Aorta (tissue), 5 donors: ENCODE data around the gene MSANTD2. TPM values are rescaled to one million over a fixed set of nuclear protein-coding genes. Genes with fewer than 3 reads are reported as not detected.
"Not testable (repeated sequence)": the region's sequence is repeated elsewhere in the genome, so short reads cannot be mapped to it uniquely, and the experiment has no call there.

Experiments
- ATAC-seq: fragments of 200-7000 bp; cut with Tn5 transposase; one replicate; pipeline ENCODE4 v1.9.1; 2022; ENCODE audit warnings: moderate library complexity; ENCODE audit not compliant: low FRiP score
- DNase-seq, 2 donors: peaks; one replicate each; pipeline ENCODE4 v3.0.0-alpha.2; 2020
- H3K27ac ChIP-seq, 2 donors: one replicate each; pipeline ENCODE4 v1.5.1; 2013; ENCODE audit warnings: low read length in 2 of 2, mild to moderate bottlenecking in 2 of 2, moderate library complexity in 2 of 2, control low read depth in 1 of 2, inconsistent platforms in 1 of 2, low read depth in 1 of 2
- H3K27me3 ChIP-seq, 2 donors: one replicate each; pipeline ENCODE4 v1.6.1; 2013; ENCODE audit warnings: control low read depth in 1 of 2, low read length in 1 of 2, mild to moderate bottlenecking in 1 of 2, moderate library complexity in 1 of 2; ENCODE audit not compliant: insufficient read depth in 2 of 2, control insufficient read depth in 1 of 2
- H3K36me3 ChIP-seq, 2 donors: one replicate each; pipeline ENCODE4 v1.6.1; 2013; ENCODE audit warnings: control low read depth in 1 of 2, low read length in 1 of 2, mild to moderate bottlenecking in 1 of 2; ENCODE audit not compliant: insufficient read depth in 2 of 2, control insufficient read depth in 1 of 2
- H3K4me1 ChIP-seq, 2 donors: one replicate each; pipeline ENCODE4 v1.6.1; 2013; ENCODE audit warnings: low read length in 2 of 2, control low read depth in 1 of 2, mild to moderate bottlenecking in 1 of 2, moderate library complexity in 1 of 2; ENCODE audit not compliant: insufficient read depth in 2 of 2, control insufficient read depth in 1 of 2
- H3K4me3 ChIP-seq, 2 donors: one replicate each; pipeline ENCODE4 v1.5.1; 2013; ENCODE audit warnings: low read length in 2 of 2, control low read depth in 1 of 2, mild to moderate bottlenecking in 1 of 2
- H3K9me3 ChIP-seq: one replicate; pipeline ENCODE4 v1.6.1; 2013; ENCODE audit warnings: mild to moderate bottlenecking, low read length; ENCODE audit not compliant: control insufficient read depth
- WGBS, 2 donors: extraction: QIAGEN DNeasy Blood & Tissue Kit; methylation state at CpG; one replicate each; pipeline ENCODE4 v1.1.7; 2013; 5-methylcytosine and 5-hydroxymethylcytosine counted together
- intact Hi-C, 2 donors: fragments of 100-400 bp; cut with DNase I; formaldehyde crosslinking; loops; one replicate each; pipeline versions ENCODE4 v1.14.2 to v1.15.0; 2022
- polyA plus RNA-seq, 2 donors: library from polyadenylated mRNA; stranded (reverse); fragments of 200-250 nt; gene quantifications; one replicate each; pipeline ENCODE4 v1.2.3, GENCODE V29; 2013
- total RNA-seq, 2 donors: library from RNA; stranded (reverse); fragmentation: NEBNext Ultra II Directional; extraction: Animal tissue kit (Norgen Biotek cat#: 25700); gene quantifications; one replicate each; pipeline ENCODE4 v1.2.1, GENCODE V29; 2021
- donor health status: healthy with polysubstance abuse.
- donor health status: Bipolar disorder and iron deficiency.
- donor health status: DM: no; HTN: no; CAD: no.
- donor health status: DM: no; HTN: no; CAD: no.
- donor health status: DM: yes; HTN: yes; CAD: no.

The MSANTD2 gene
- total and polyA plus RNA-seq, 4 donors: 6.3 to 23.6 (median 19.7) TPM

- H3K4me3 ChIP-seq: no peak overlapping the region
Measured at GRCh38 chr11:124776865-124777645, 23.2 kb downstream of the MSANTD2 start.

GRCh38 chr11:124770959-124771358 lies 29.2 kb downstream of the MSANTD2 start:
- H3K36me3 ChIP-seq, ATAC-seq, H3K4me3 ChIP-seq, intact Hi-C loops, H3K27ac ChIP-seq, DNase-seq, H3K4me1 ChIP-seq, H3K27me3 ChIP-seq, H3K9me3 ChIP-seq: not testable (repeated sequence)
- 96 to 97% methylated on average over 6 of the region's 6 CpGs for WGBS, 2 donors

More at GRCh38 chr11:124776865-124777645, 23.2 kb downstream of the MSANTD2 start:
- DNase-seq: peak; percentile 65 to 84
- 12 to 28% methylated on average over 7 of the region's 7 CpGs for WGBS, 2 donors
- ATAC-seq: peak; percentile 90
- H3K27ac ChIP-seq: peak overlapping the region; percentile 50 to 96
- intact Hi-C loops: no loop called here
- H3K27me3 ChIP-seq: no peaks in the 10 kb centered on the region
- no peaks in the 10 kb centered on the region for H3K36me3 ChIP-seq
- peaks cover 0 to 11% of the 10 kb centered on the region in 2 donors for H3K4me1 ChIP-seq
- H3K9me3 ChIP-seq: no peaks in the 10 kb centered on the region

GRCh38 chr11:124769806-124770774 lies 30.1 kb downstream of the MSANTD2 start:
- Histone ChIP-seq H3K27me3 (no peaks in the 10 kb centered on the region), H3K36me3 (peaks cover 2 to 9% of the 10 kb centered on the region in 2 donors), H3K9me3 (no peaks in the 10 kb centered on the region), H3K4me1 (no peaks in the 10 kb centered on the region), H3K27ac (peak overlapping the region in 1 of 2 donors; percentile 57), H3K4me3 (no peak overlapping the region)
- ATAC-seq: no peak
- DNase-seq: no peak
- intact Hi-C loops: loop anchor here in 1 of 2 donors (10.0 kb wide), 1 partner anchor 65 kb away; no protein-coding TSS in a partner anchor
- WGBS, 2 donors: 95 to 98% methylated on average over 8 of the region's 8 CpGs

- Histone ChIP-seq H3K4me3 (no peak overlapping the region), H3K9me3 (no peaks in the 10 kb centered on the region), H3K4me1 (no peaks in the 10 kb centered on the region), H3K36me3 (peaks cover 2 to 9% of the 10 kb centered on the region in 2 donors), H3K27ac (no peak overlapping the region), H3K27me3 (no peaks in the 10 kb centered on the region)
- intact Hi-C loops: loop anchor here in 1 of 2 donors (10.0 kb wide), 1 partner anchor 66 kb away; no protein-coding TSS in a partner anchor
- WGBS, 2 donors: 81 to 83% methylated on average over 8 of the region's 8 CpGs
- DNase-seq (no peak), ATAC-seq (no peak)
Measured at GRCh38 chr11:124768914-124769313, 31.3 kb downstream of the MSANTD2 start.

GRCh38 chr11:124766156-124766555 lies 34.0 kb downstream of the MSANTD2 start:
- 93 to 94% methylated on average over 2 of the region's 2 CpGs for WGBS, 2 donors
- Histone ChIP-seq H3K27me3 (no peaks in the 10 kb centered on the region), H3K36me3 (peaks cover 2 to 9% of the 10 kb centered on the region in 2 donors), H3K4me1 (no peaks in the 10 kb centered on the region), H3K4me3 (no peak overlapping the region), H3K9me3 (no peaks in the 10 kb centered on the region), H3K27ac (no peak overlapping the region)
- intact Hi-C loops: loop anchor here in 1 of 2 donors (10.0 kb wide), 1 partner anchor 69 kb away; no protein-coding TSS in a partner anchor
- DNase-seq (no peak), ATAC-seq (no peak)

- peaks cover 2 to 9% of the 10 kb centered on the region in 2 donors for H3K36me3 ChIP-seq
- H3K4me3 ChIP-seq: peak overlapping the region; percentile 57 to 68
- no peaks in the 10 kb centered on the region for H3K27me3 ChIP-seq
- ATAC-seq (peak; percentile 38), DNase-seq (peak; percentile 89 to 97)
- peak overlapping the region in 1 of 2 donors; percentile 66 for H3K27ac ChIP-seq
- no peaks in the 10 kb centered on the region for H3K9me3 ChIP-seq
- intact Hi-C loops: loop anchor here (1.0 to 10.0 kb wide), 7 partner anchors 34 to 95 kb away; partner anchors contain the start of genes MSANTD2 (in 1 of the 2), SIAE (in 1 of the 2) and SPA17 (in 1 of the 2)
- 4 to 6% methylated on average over 21 of the region's 21 CpGs for WGBS, 2 donors
- H3K4me1 ChIP-seq: no peaks in the 10 kb centered on the region
Measured at GRCh38 chr11:124763156-124763947, 36.9 kb downstream of the MSANTD2 start.

GRCh38 chr11:124762624-124763155 lies 37.5 kb downstream of the MSANTD2 start:
- H3K4me1 ChIP-seq: no peaks in the 10 kb centered on the region

More at GRCh38 chr11:124762624-124763155, 37.5 kb downstream of the MSANTD2 start:
- WGBS, 2 donors: 1% methylated on average over 45 of the region's 45 CpGs
- intact Hi-C loops: loop anchor here (1.0 to 10.0 kb wide), 7 partner anchors 35 to 94 kb away; partner anchors contain the start of genes MSANTD2 (in 1 of the 2), SIAE (in 1 of the 2) and SPA17 (in 1 of the 2)
- H3K36me3 ChIP-seq: peaks cover 2 to 9% of the 10 kb centered on the region in 2 donors
- ATAC-seq (peak; percentile 0), DNase-seq (peak in 1 of 2 donors; percentile 77)
- no peaks in the 10 kb centered on the region for H3K9me3 ChIP-seq
- H3K27me3 ChIP-seq: no peaks in the 10 kb centered on the region
- H3K27ac ChIP-seq: peak overlapping the region; percentile 19 to 30
- H3K4me3 ChIP-seq: peak overlapping the region; percentile 57 to 68
